GM12864 (cell line): ENCODE results near the gene OR2D2.
"Not testable (repeated sequence)": the region's sequence is repeated elsewhere in the genome, so short reads cannot be mapped to it uniquely, and the experiment has no call there.

ENCODE experiments used
- DNase-seq: peaks from one replicate; pipeline ENCODE4 v3.0.0-alpha.2; 2011; ENCODE audit warnings: low read depth
- H3K4me3 ChIP-seq: 2 replicates; pipeline ENCODE4 v1.5.1; 2011; ENCODE audit warnings: mild to moderate bottlenecking, low read depth, low read length, control low read depth
- TF ChIP-seq, protein P1 (sequence below): IDR thresholded peaks from 2 replicates; pipeline ENCODE4 v1.5.1; 2011; ENCODE audit warnings: low read depth, mild to moderate bottlenecking, moderate library complexity, low read length, control low read depth, inconsistent platforms; ENCODE audit errors: missing control alignments

Gene OR2D2

DNA sequence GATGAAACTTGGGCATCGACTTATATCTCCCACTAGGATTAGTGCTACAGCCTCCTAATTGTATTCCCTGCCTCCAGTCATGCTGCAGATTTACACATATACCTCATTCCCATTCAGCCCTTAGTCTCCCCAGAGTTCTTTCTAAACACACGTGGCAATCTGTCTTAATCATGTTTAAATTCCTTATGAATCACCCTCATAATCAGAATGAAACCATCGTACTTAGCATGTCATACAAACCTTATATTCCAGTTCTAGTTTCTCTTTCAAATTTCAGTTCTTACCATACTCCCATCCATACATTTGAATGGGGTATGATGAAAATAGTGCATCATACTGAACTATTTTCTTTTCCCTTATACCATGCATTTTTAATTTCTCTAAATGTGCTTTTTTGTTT is 35.4 kb downstream of the OR2D2 start:
- no peak for DNase-seq
- H3K4me3 ChIP-seq = no peak overlapping the region
- TF ChIP-seq, protein P1, sequence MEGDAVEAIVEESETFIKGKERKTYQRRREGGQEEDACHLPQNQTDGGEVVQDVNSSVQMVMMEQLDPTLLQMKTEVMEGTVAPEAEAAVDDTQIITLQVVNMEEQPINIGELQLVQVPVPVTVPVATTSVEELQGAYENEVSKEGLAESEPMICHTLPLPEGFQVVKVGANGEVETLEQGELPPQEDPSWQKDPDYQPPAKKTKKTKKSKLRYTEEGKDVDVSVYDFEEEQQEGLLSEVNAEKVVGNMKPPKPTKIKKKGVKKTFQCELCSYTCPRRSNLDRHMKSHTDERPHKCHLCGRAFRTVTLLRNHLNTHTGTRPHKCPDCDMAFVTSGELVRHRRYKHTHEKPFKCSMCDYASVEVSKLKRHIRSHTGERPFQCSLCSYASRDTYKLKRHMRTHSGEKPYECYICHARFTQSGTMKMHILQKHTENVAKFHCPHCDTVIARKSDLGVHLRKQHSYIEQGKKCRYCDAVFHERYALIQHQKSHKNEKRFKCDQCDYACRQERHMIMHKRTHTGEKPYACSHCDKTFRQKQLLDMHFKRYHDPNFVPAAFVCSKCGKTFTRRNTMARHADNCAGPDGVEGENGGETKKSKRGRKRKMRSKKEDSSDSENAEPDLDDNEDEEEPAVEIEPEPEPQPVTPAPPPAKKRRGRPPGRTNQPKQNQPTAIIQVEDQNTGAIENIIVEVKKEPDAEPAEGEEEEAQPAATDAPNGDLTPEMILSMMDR = no peak

DNA sequence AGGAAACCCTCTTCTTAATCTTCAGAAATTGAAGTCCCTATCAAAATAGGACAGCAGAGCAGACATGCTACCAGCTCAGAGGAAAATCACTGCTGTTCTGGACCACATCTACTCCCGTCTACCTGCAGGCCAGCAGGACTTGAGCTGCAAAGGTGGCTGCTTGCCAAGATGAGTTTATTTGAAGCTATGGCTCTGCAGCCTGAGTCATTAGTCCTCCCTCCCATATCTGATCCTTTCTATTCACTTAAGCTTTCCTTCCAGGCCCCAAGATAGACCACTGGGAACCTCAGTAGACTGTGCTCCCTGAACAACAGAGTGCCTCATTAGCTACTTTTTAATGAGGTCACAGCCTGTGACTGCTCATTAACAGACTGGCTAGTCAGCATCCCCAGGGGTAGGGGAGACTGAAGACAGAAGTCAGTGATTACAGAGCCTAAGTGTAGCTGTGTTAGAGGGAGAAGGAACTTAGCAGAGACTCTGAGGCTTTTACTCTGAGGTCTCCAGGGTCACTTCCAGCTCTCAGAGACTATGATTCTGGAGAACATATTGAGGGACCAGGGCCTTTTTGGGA is 36.2 kb downstream of the OR2D2 start:
- H3K4me3 ChIP-seq = no peak overlapping the region
- DNase-seq = no peak
- TF ChIP-seq, protein P1 = no peak

DNA sequence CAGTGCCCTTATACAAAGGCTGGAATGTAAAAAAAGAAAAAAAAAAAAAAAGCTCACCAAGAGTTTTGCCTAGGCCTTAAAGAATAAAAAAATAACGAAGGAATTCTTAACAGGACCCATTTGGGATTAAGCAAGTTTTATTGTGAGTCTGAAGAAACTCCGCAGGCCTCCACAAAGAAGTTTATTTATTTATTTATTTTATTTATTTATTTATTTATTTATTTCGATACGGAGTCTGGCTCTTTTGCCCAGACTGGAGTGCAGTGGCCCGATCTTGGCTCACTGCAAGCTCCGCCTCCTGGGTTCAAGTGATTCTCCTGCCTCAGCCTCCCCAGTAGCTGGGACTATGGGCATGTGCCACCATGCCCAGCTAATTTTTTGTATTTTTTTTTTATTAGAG is 37.5 kb downstream of the OR2D2 start:
- DNase-seq, H3K4me3 ChIP-seq: not testable (repeated sequence)

DNA sequence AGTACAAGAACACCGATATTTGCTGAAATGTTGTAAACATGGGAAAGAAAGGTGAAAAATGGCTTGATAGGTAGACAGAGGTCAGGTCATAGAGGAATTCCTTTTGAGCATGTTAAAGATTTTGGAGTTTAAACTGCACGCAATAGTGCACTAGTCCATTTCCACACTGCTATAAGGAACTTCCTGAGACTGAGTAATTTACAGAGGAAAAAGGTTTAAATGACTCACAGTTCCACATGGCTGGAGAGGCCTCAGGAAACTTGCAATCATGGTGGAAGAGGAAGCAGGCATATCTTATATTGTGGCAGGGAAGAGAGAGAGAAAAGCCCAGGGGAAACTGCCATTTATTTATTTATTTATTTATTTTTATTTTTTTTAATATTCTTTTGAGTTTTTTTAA is 41.8 kb downstream of the OR2D2 start:
- TF ChIP-seq, protein P1 = no peak
- DNase-seq = no peak
- H3K4me3 ChIP-seq = no peak overlapping the region

DNA sequence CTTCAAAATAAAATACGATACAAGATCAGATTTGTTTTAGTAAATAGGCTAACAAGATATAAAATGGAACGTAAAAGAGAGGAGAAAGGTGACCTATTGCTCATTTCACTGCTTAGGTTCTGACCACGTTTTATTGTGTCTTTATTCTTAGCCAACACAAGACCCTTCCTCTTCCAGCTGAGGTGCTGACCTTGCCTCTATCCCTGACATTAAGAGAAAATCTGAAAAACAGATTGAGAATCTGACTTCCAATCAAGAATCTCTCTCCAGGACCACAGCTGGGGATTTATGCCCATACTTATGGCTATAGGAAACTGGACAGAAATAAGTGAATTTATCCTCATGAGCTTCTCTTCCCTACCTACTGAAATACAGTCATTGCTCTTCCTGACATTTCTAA is 46.9 kb downstream of the OR2D2 start, which contains the start of gene OR10A5:
TSS of gene OR10A5 (plus strand) at position 301 of the 400 bp plus-strand sequence. CDS start at position 301, 0 bp downstream.
- DNase-seq = no peak
- H3K4me3 ChIP-seq = no peak within 1 kb of the TSS
- TF ChIP-seq, protein P1 = no peak

DNA sequence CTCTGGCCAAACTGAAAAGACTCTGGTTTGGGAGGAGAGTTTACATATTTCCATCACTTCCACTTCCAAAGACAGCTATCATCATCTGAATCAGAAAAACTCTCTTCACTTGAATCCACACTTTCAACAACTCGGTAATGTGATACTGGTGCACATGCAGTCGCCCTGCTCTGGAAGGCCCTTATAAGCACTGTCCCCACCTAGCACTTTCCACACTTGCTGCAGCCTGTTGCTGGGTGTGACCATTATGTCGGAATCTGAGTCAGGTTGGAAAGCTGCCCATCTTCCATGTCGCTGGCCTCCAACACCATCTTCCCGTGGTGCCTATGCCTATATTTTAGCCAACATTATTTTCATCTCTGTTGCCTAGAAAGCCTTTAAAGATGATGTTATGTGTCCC is 47.9 kb downstream of the OR2D2 start:
- no peak overlapping the region for H3K4me3 ChIP-seq
- TF ChIP-seq, protein P1 = no peak
- no peak for DNase-seq

DNA sequence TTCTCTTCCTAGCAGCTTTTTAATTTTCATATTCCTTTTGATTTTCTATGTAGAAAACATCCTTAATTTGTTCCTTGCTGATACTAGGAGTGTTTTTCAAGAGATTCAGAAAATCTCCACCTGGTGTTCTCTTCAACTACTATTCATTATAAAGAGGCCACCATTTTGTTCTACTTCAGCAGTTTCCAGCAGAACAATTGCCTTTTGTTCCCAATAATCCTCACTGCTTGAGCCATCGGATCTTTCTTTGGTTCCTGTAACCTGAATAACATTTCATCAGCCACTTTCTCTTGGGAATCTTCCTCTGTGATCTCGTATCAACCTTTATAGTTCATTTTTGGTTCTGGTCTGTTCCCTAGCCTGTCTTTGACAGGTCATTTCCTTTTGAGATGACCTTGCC is 48.6 kb downstream of the OR2D2 start:
- no peak for DNase-seq
- TF ChIP-seq, protein P1 = no peak
- no peak overlapping the region for H3K4me3 ChIP-seq
